Neural cell (in vitro differentiated cells): Measurements from ENCODE around the gene COX7A2L. TPM values are rescaled to one million over a fixed set of nuclear protein-coding genes. Genes with fewer than 3 reads are reported as not detected.

Source experiments
- H2AFZ ChIP-seq: fragments of 200-600, 300-800 bp; sonication (generic), shearing (Covaris generic); 2 replicates; pipeline ENCODE4 v1.6.0; 2014; ENCODE audit warnings: low read depth, mild to moderate bottlenecking, antibody characterized with exemption, low read length, moderate library complexity
- H3F3A ChIP-seq: fragments of 200-600 bp; shearing (Covaris generic); 2 replicates; pipeline ENCODE4 v1.6.1; 2016; ENCODE audit warnings: mild to moderate bottlenecking, moderate library complexity, mixed read lengths, antibody characterized with exemption, low read length; ENCODE audit not compliant: insufficient read depth, poor library complexity, severe bottlenecking
- H3K27ac ChIP-seq: fragments of 200-600, 300-800 bp; sonication (generic), shearing (Covaris generic); 2 replicates; pipeline ENCODE4 v1.5.1; 2014; ENCODE audit warnings: mild to moderate bottlenecking, low read length, moderate library complexity
- H3K27me3 ChIP-seq: fragments of 300-800, 200-600 bp; sonication (generic), shearing (Covaris generic); 2 replicates; pipeline ENCODE4 v1.6.0; 2014; ENCODE audit warnings: mild to moderate bottlenecking, low read depth, low read length, moderate library complexity; ENCODE audit not compliant: insufficient read depth
- H3K36me3 ChIP-seq: fragments of 300-800, 200-600 bp; sonication (generic), shearing (Covaris generic); 2 replicates; pipeline ENCODE4 v1.5.1; 2014; ENCODE audit warnings: mild to moderate bottlenecking, antibody characterized with exemption, low read length, moderate library complexity; ENCODE audit not compliant: insufficient read depth
- H3K4me2 ChIP-seq: fragments of 300-800, 200-600 bp; sonication (generic), shearing (Covaris generic); 2 replicates; pipeline ENCODE4 v1.6.0; 2014; ENCODE audit warnings: mild to moderate bottlenecking, low read length
- H3K4me3 ChIP-seq: fragments of 300-800, 200-600 bp; sonication (generic), shearing (Covaris generic); 2 replicates; pipeline ENCODE4 v1.5.1; 2014; ENCODE audit warnings: mild to moderate bottlenecking, low read length, moderate library complexity
- H3K79me2 ChIP-seq: fragments of 200-600 bp; shearing (Covaris generic); replicated peaks from 2 replicates; pipeline ENCODE4 v1.6.0; 2014; ENCODE audit warnings: mild to moderate bottlenecking, low read length, moderate library complexity; ENCODE audit not compliant: insufficient read depth
- H3K9ac ChIP-seq: fragments of 300-800, 200-600 bp; sonication (generic), shearing (Covaris generic); 2 replicates; pipeline ENCODE4 v1.6.1; 2016; ENCODE audit warnings: mild to moderate bottlenecking, low read length, mixed read lengths
- H3K9me2 ChIP-seq: fragments of 200-600 bp; shearing (Covaris generic); 2 replicates; pipeline ENCODE4 v1.6.1; 2016; ENCODE audit warnings: mild to moderate bottlenecking, low read length, mixed read lengths; ENCODE audit not compliant: insufficient read depth
- H3K9me3 ChIP-seq: fragments of 200-600, 300-800 bp; sonication (generic), shearing (Covaris generic); 2 replicates; pipeline ENCODE4 v1.6.1; 2016; ENCODE audit warnings: mild to moderate bottlenecking, mixed run types, low read length, moderate library complexity, mixed read lengths
- H4K20me1 ChIP-seq: fragments of 200-600 bp; shearing (Covaris generic); 2 replicates; pipeline ENCODE4 v1.6.1; 2016; ENCODE audit warnings: mild to moderate bottlenecking, mixed run types; ENCODE audit not compliant: insufficient read depth
- CTCF ChIP-seq: fragments of 450-650 bp; IDR thresholded peaks from 2 replicates; pipeline ENCODE4 v1.5.1; 2014; ENCODE audit warnings: antibody characterized with exemption, mild to moderate bottlenecking, moderate library complexity; ENCODE audit not compliant: poor library complexity, severe bottlenecking
- EP300 ChIP-seq: fragments of 450-650 bp; conservative IDR thresholded peaks from 2 replicates; pipeline ENCODE4 v1.6.1; 2014; ENCODE audit warnings: antibody characterized with exemption, mild to moderate bottlenecking, moderate library complexity; ENCODE audit not compliant: poor library complexity, severe bottlenecking
- EZH2 ChIP-seq: fragments of 200-600, 300-800 bp; shearing (Covaris generic), sonication (generic); IDR thresholded peaks from 2 replicates; pipeline ENCODE4 v1.6.1; 2014; ENCODE audit warnings: antibody characterized with exemption, low read length, borderline replicate concordance, mild to moderate bottlenecking; ENCODE audit not compliant: insufficient read depth, poor library complexity, severe bottlenecking
- MXI1 ChIP-seq: fragments of 450-650 bp; conservative IDR thresholded peaks from 2 replicates; pipeline ENCODE4 v1.6.1; 2014; ENCODE audit warnings: antibody characterized with exemption, mild to moderate bottlenecking; ENCODE audit not compliant: poor library complexity, severe bottlenecking
- POLR2AphosphoS5 ChIP-seq: IDR thresholded peaks from 2 replicates; pipeline ENCODE4 v1.6.1; 2012
- RAD21 ChIP-seq: fragments of 450-650 bp; conservative IDR thresholded peaks from 2 replicates; pipeline ENCODE4 v1.6.1; 2014; ENCODE audit warnings: antibody characterized with exemption, mild to moderate bottlenecking, moderate library complexity
- REST ChIP-seq: IDR thresholded peaks from 2 replicates; pipeline ENCODE4 v1.6.1; 2012; ENCODE audit warnings: borderline replicate concordance
- SMC3 ChIP-seq: fragments of 450-650 bp; conservative IDR thresholded peaks from 2 replicates; pipeline ENCODE4 v1.6.1; 2014; ENCODE audit warnings: antibody characterized with exemption, mild to moderate bottlenecking, moderate library complexity; ENCODE audit not compliant: poor library complexity
- polyA plus RNA-seq: library from polyadenylated mRNA; depleted of rRNA; stranded (reverse); fragments of >200 nt; gene quantifications from 2 replicates; pipeline ENCODE4 v1.2.3, GENCODE V29; 2014

The COX7A2L gene
- polyA plus RNA-seq, 1 donor from 2014 or later, result 425 TPM

- no peak for TF ChIP-seq REST
Measured at GRCh38 chr2:42340045-42340937, 20.7 kb downstream of the COX7A2L start (continued).

- Histone ChIP-seq H3K9me3 (no peaks in the 10 kb centered on the region), H3K4me2 (no peak overlapping the region), H3K36me3 (no peaks in the 10 kb centered on the region), H3K79me2 (no peaks in the 10 kb centered on the region), H4K20me1 (no peaks in the 10 kb centered on the region), H3K9me2 (no peaks in the 10 kb centered on the region), H3K9ac (no peak overlapping the region), H3K4me3 (no peak overlapping the region), H3K27ac (no peak overlapping the region), H3F3A (no peaks in the 10 kb centered on the region), H3K27me3 (no peaks in the 10 kb centered on the region), H2AFZ (no peak overlapping the region)
- TF ChIP-seq RAD21 (no peak), REST (no peak), MXI1 (no peak), SMC3 (no peak)
Measured at GRCh38 chr2:42339191-42339912, 21.7 kb downstream of the COX7A2L start.

- no peaks in the 10 kb centered on the region for H3K79me2 ChIP-seq
- H3K4me3 ChIP-seq, result no peak overlapping the region
- no peak overlapping the region for H3K9ac ChIP-seq
- H4K20me1 ChIP-seq, result no peaks in the 10 kb centered on the region
- no peaks in the 10 kb centered on the region for H3K9me2 ChIP-seq
- H3K27ac ChIP-seq, result no peak overlapping the region
- no peak overlapping the region for H2AFZ ChIP-seq
- no peak overlapping the region for H3K4me2 ChIP-seq
- TF ChIP-seq REST (no peak), CTCF (no peak), POLR2AphosphoS5 (no peak), EP300 (no peak), EZH2 (no peak)
- no peaks in the 10 kb centered on the region for H3K36me3 ChIP-seq
- H3K9me3 ChIP-seq, result no peaks in the 10 kb centered on the region
- H3F3A ChIP-seq, result no peaks in the 10 kb centered on the region
- no peaks in the 10 kb centered on the region for H3K27me3 ChIP-seq
Measured at GRCh38 chr2:42338567-42339190, 22.3 kb downstream of the COX7A2L start.
